Ovary (tissue), 10 donors: ENCODE data around the gene MACROH2A1. TPM values are rescaled to one million over a fixed set of nuclear protein-coding genes. Genes with fewer than 3 reads are reported as not detected.

Experiments used
- DNase-seq, 5 donors: peaks; one replicate each; pipeline ENCODE4 v3.0.0-alpha.2; 2019 to 2020
- H3K27ac ChIP-seq, 2 donors: fragments of 200-600 bp; one replicate each; pipeline versions ENCODE4 v1.5.1 to v1.8.0; 2019 to 2022
- H3K27me3 ChIP-seq: fragments of 200-600 bp; one replicate; pipeline ENCODE4 v1.8.0; 2022
- H3K36me3 ChIP-seq: fragments of 200-600 bp; sonication (generic); one replicate; pipeline ENCODE4 v1.5.1; 2019
- H3K4me1 ChIP-seq: one replicate; pipeline ENCODE4 v1.8.1; 2013; ENCODE audit warnings: mild to moderate bottlenecking, moderate library complexity; ENCODE audit not compliant: insufficient read depth
- H3K4me3 ChIP-seq: fragments of 200-600 bp; sonication (generic); one replicate; pipeline ENCODE4 v1.5.1; 2017
- H3K9me3 ChIP-seq, 2 donors: fragments of 200-600 bp in 1 of 2; sonication (generic) in 1 of 2; one replicate each; pipeline versions ENCODE4 v1.5.1 to v1.8.1; 2013 to 2019; ENCODE audit warnings: mild to moderate bottlenecking in 1 of 2, moderate library complexity in 1 of 2
- EP300 ChIP-seq: sonication (generic); formaldehyde crosslinking; IDR thresholded peaks from one replicate; pipeline ENCODE4 v1.6.1; 2017; ENCODE audit warnings: antibody characterized with exemption
- POLR2A ChIP-seq: fragments of 450-650 bp; IDR thresholded peaks from one replicate; pipeline ENCODE4 v1.6.1; 2017; ENCODE audit warnings: antibody characterized with exemption, mild to moderate bottlenecking, moderate library complexity
- WGBS, 3 donors: extraction: QIAGEN DNeasy Blood & Tissue Kit in 1 of 3; methylation state at CpG; one replicate each; pipeline versions ENCODE4 v1.1.5 to v1.1.7; 2013 to 2017; 5-methylcytosine and 5-hydroxymethylcytosine counted together
- intact Hi-C, 4 donors: fragments of 100-400 bp; cut with DNase I; formaldehyde crosslinking; loops; one replicate each; pipeline versions ENCODE4 v1.11.0 to v1.15.1; 2022 to 2023
- long read RNA-seq, 3 donors: library from polyadenylated mRNA in 2 of 3; unstranded in 2 of 3; transcript quantifications; one replicate each; pipeline ENCODE4 v2.0.0 and lab custom pipeline, GENCODE V29; 2021 to 2026
- polyA plus RNA-seq, 2 donors: library from polyadenylated mRNA; stranded (reverse); fragments of 200-250 nt in 1 of 2; fragments of 350-450 nt in 1 of 2; fragmentation: Illumina TruSeq in 1 of 2; extraction: RNeasy Lipid Tissue Mini Kit (QIAGEN cat#74804) in 1 of 2; gene quantifications; one replicate each; pipeline ENCODE4 v1.2.3, GENCODE V29; 2013 to 2014
- total RNA-seq, 7 donors: library from RNA; depleted of rRNA in 2 of 7; stranded (reverse); fragments of >200 nt in 2 of 7; fragmentation: NEBNext Ultra II Directional in 3 of 7; extraction: Animal tissue kit (Norgen Biotek cat#: 25700) in 3 of 7; gene quantifications; one replicate each; pipeline versions ENCODE4 v1.1.0 to v1.2.4, GENCODE V29; 2016 to 2023
- TF ChIP-seq, protein P1 (sequence below), 3 donors: fragments of 450-650 bp in 2 of 3; fragments of 200-600 bp in 1 of 3; IDR thresholded peaks; one replicate each; pipeline versions ENCODE4 v1.5.1 to v1.8.0; 2016 to 2022; ENCODE audit warnings: antibody characterized with exemption in 3 of 3, mild to moderate bottlenecking in 1 of 3
- donor health status: DM: no; HTN: no; CAD: no; lungs with moderate emphysema.
- donor health status: DM: no; HTN: no; CAD: no.
- donor health status: Bipolar disorder and iron deficiency.
- donor health status: DM: yes; HTN: yes; CAD: no.
- donor health status: DM: no; HTN: no; CAD: no.
- donor health status: DM: yes; HTN: yes; CAD: no.

MACROH2A1 gene
- 100 to 1,000 TPM in 4 of 7 donors, 10 to 100 TPM in 3; 81.3 to 157 (median 102) TPM for total RNA-seq
- polyA plus RNA-seq: 100 to 1,000 TPM in 1 of 2 donors, 10 to 100 TPM in 1; 71.7 to 139 TPM
- long read RNA-seq, donor 1, transcript H2AFY-217 (9 exons, 2,789 nt): major isoform, 29 of 141 reads
- long read RNA-seq, donor 1, transcript H2AFY-202 (9 exons, 1,859 nt): minor isoform, 22 of 141 reads
- long read RNA-seq, donor 1, partial matches to known transcripts: 5 of 141 reads
- long read RNA-seq, donor 1, other reads (novel, unspliced or antisense): 81 of 141 reads
- long read RNA-seq, donor 2, transcript H2AFY-217 (9 exons, 2,789 nt): major isoform, 16 of 40 reads
- long read RNA-seq, donor 2, partial matches to known transcripts: 0 of 40 reads
- long read RNA-seq, donor 2, other reads (novel, unspliced or antisense): 19 of 40 reads
- long read RNA-seq, donor 3, transcript H2AFY-217 (9 exons, 2,789 nt): major isoform, 38 of 181 reads
- long read RNA-seq, donor 3, transcript H2AFY-202 (9 exons, 1,859 nt): minor isoform, 18 of 181 reads
- long read RNA-seq, donor 3, partial matches to known transcripts: 5 of 181 reads
- long read RNA-seq, donor 3, other reads (novel, unspliced or antisense): 120 of 181 reads

GRCh38 chr5:135398855-135399793, at the start of gene MACROH2A1:
Gene MACROH2A1 (minus strand): TSS chr5:135399231. CDS start chr5:135389093, 10,138 bp downstream.
- Histone ChIP-seq H3K36me3 (no peaks in the 10 kb centered on the region), H3K9me3 (no peaks in the 10 kb centered on the region), H3K4me3 (peak within 1 kb of the TSS; percentile 71), H3K4me1 (peaks cover 12% of the 10 kb centered on the region), H3K27ac (peak within 1 kb of the TSS; percentile 63 to 73), H3K27me3 (no peaks in the 10 kb centered on the region)
- intact Hi-C loops: no loop called here
- TF ChIP-seq, protein P1, sequence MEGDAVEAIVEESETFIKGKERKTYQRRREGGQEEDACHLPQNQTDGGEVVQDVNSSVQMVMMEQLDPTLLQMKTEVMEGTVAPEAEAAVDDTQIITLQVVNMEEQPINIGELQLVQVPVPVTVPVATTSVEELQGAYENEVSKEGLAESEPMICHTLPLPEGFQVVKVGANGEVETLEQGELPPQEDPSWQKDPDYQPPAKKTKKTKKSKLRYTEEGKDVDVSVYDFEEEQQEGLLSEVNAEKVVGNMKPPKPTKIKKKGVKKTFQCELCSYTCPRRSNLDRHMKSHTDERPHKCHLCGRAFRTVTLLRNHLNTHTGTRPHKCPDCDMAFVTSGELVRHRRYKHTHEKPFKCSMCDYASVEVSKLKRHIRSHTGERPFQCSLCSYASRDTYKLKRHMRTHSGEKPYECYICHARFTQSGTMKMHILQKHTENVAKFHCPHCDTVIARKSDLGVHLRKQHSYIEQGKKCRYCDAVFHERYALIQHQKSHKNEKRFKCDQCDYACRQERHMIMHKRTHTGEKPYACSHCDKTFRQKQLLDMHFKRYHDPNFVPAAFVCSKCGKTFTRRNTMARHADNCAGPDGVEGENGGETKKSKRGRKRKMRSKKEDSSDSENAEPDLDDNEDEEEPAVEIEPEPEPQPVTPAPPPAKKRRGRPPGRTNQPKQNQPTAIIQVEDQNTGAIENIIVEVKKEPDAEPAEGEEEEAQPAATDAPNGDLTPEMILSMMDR (IDR thresholded peaks at IDR 0.05): peak in 2 of 3 donors; percentile 21
- TF ChIP-seq EP300 (no peak), POLR2A (peak; percentile 62)
- WGBS, 3 donors: 1% methylated on average over 63 to 109 of the region's 109 CpGs
- DNase-seq: peak; percentile 81 to 93 (median 89)

DNA sequence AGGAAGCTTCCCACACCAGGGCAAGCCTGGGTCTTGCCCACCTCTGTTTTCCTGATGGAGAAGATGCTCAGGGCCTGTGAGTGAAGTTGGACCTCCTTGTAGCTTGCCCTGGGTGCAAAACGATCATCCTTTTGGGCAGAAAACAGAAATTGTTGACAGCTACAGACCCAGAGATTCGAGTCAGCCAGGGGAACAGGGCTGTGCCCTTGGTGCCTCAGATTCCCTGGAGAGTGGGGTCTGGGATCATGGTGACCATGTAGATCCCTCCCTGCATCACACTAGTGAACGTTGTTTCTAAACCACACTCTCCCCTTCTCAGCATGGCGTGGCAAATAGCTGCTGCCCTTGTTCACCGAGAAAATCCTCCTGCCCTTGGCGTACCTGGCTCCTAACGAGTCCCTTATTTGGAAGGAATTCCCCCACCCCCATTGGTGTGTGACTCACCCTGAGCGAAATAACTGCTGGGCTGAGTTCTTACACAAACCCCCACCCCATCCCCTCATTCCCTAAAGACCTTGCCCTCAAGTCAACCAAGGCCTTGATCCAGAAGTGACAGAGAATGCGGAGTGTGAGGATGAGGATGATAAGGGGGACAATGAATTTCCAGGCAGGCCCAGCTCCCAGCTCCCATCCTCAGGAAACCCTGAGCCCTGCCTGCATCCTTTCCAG, 49.2 kb upstream of the MACROH2A1 start:
- TF ChIP-seq, protein P1 (IDR thresholded peaks at IDR 0.05): no peak
- TF ChIP-seq POLR2A (no peak), EP300 (no peak)
- Histone ChIP-seq H3K4me3 (no peak overlapping the region), H3K27me3 (no peaks in the 10 kb centered on the region), H3K4me1 (no peaks in the 10 kb centered on the region), H3K27ac (no peak overlapping the region), H3K36me3 (no peaks in the 10 kb centered on the region), H3K9me3 (no peaks in the 10 kb centered on the region)
- WGBS, 3 donors: 73 to 79% (median 77%) methylated on average over 9 of the region's 9 CpGs
- no peak for DNase-seq
- intact Hi-C loops: no loop called here

DNA sequence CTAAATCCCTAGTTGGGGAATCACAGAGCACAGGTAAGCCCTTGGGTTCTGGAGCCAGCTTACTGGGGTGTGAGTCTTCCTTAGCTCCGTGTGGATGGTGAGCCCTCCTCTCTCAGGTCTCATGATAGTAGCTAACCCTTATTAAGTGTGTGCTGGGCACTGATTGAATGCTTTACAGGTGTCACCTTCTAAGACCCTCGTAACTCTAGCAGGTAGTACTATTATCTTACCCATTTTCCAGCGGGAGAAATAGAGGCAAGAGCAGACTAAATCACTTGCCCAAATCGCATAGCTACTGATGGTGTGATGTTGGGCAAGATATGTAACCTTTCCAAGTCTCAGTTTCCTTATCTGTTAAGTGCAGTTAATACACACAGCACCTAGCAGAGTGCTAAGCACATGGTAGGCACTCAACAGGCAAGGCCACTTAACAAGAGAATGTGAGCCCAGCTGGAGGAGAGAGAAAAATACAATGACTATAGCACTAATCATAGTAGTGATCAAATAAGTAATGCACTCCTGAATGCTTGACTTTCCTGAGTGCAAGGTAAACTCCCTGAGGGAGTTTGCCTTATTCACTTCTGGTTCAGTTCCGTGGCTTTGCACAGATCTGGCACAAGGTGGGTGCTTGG, 48.4 kb upstream of the MACROH2A1 start, which contains the start of gene DCANP1:
DCANP1 (minus strand) TSS at position 51 of the 632 bp plus-strand sequence. CDS start 240 bp downstream, outside the sequence.
- TF ChIP-seq, protein P1 (IDR thresholded peaks at IDR 0.05): no peak
- TF ChIP-seq EP300: no peak
- TF ChIP-seq POLR2A: no peak
- H3K36me3 ChIP-seq: no peaks in the 10 kb centered on the region
- H3K4me3 ChIP-seq: no peak within 1 kb of the TSS
- H3K27me3 ChIP-seq: no peaks in the 10 kb centered on the region
- no peak within 1 kb of the TSS for H3K27ac ChIP-seq
- H3K9me3 ChIP-seq: no peaks in the 10 kb centered on the region
- 88 to 93% (median 89%) methylated on average over 5 of the region's 5 CpGs for WGBS, 3 donors
- no peak for DNase-seq
- intact Hi-C loops: no loop called here
- no peaks in the 10 kb centered on the region for H3K4me1 ChIP-seq
